NT2/D1 (cell line): ENCODE data around the gene MAVS.

Experiments
- DNase-seq: peaks from one replicate; pipeline ENCODE4 v3.0.0-alpha.2; 2011; ENCODE audit warnings: low read depth, low spot score
- H3K27me3 ChIP-seq: 2 replicates; pipeline ENCODE4 v1.6.0; 2011; ENCODE audit warnings: mild to moderate bottlenecking; ENCODE audit not compliant: insufficient read length, insufficient read depth
- H3K36me3 ChIP-seq: 2 replicates; pipeline ENCODE4 v1.6.1; 2011; ENCODE audit warnings: mild to moderate bottlenecking, low read length, mixed read lengths; ENCODE audit not compliant: insufficient read depth, insufficient read length
- H3K4me1 ChIP-seq: 2 replicates; pipeline ENCODE4 v1.5.1; 2011; ENCODE audit not compliant: insufficient read depth, insufficient read length
- H3K4me3 ChIP-seq: 2 replicates; pipeline ENCODE4 v1.5.1; 2011; ENCODE audit warnings: low read depth; ENCODE audit not compliant: insufficient read length
- H3K9ac ChIP-seq: 2 replicates; pipeline ENCODE4 v1.6.0; 2011; ENCODE audit warnings: low read depth; ENCODE audit not compliant: insufficient read length
- H3K9me3 ChIP-seq: 2 replicates; pipeline ENCODE4 v1.5.1; 2011; ENCODE audit warnings: mild to moderate bottlenecking, low read length; ENCODE audit not compliant: insufficient read depth
- SUZ12 ChIP-seq: IDR thresholded peaks from 2 replicates; pipeline ENCODE4 v1.6.1; 2011; ENCODE audit not compliant: insufficient read length, insufficient read depth; ENCODE audit errors: extremely low read depth
- YY1 ChIP-seq: IDR thresholded peaks from 2 replicates; pipeline ENCODE4 v1.6.1; 2011; ENCODE audit not compliant: insufficient read length, insufficient read depth
- ZNF274 ChIP-seq: IDR thresholded peaks from 2 replicates; pipeline ENCODE4 v1.6.1; 2011; ENCODE audit warnings: mild to moderate bottlenecking, low read depth, low read length

MAVS gene

DNA sequence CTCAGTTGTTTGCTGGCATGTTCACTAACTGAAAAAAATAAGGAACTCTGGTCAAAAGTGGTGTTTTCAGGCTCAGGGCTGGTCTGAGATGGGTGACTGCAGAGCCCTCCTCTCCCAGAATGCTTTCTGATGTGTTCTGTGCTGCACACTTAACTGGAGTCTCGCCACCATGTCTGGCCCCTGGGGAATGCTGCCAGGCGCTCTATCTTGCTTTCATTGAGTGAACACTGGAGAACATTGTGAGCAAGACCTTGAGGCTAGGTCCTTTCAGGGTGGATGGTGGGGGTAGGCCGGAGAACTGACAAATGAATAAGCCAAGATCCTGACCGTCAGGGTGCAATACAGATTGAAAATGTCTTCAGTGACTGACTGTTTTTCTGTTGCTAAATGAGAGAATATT is 62.0 kb downstream of the MAVS start:
- H3K9me3 ChIP-seq: no peaks in the 10 kb centered on the region
- no peak overlapping the region for H3K9ac ChIP-seq
- H3K4me3 ChIP-seq: no peak overlapping the region
- no peaks in the 10 kb centered on the region for H3K27me3 ChIP-seq
- no peak for DNase-seq
- H3K4me1 ChIP-seq: no peaks in the 10 kb centered on the region
- TF ChIP-seq SUZ12 (no peak), YY1 (no peak), ZNF274 (no peak)
- H3K36me3 ChIP-seq: peaks cover 56% of the 10 kb centered on the region

DNA sequence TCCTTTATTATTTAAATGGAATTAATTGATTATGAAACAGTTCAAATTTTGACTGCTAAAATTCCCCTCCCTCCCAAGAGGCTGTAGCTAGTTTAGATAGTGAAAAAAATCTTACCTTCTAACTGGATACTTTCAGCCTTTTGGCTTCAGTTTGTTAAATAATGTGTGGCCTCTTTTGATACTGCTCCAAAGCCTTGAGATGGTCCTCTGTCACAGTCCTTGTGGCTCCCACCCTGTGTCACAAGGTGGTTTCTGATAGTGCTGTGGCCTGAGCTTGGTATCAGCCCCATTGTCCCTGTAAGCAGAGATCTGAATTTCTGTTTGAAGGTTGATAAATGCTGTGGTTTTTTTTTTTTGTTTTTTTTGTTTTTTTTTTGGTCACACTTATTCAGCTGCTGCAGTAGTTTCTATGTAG is 63.3 kb downstream of the MAVS start:
- TF ChIP-seq SUZ12 (no peak), YY1 (no peak), ZNF274 (no peak)
- H3K4me3 ChIP-seq: no peak overlapping the region
- H3K36me3 ChIP-seq: peaks cover 67% of the 10 kb centered on the region
- no peaks in the 10 kb centered on the region for H3K9me3 ChIP-seq
- no peaks in the 10 kb centered on the region for H3K4me1 ChIP-seq
- no peaks in the 10 kb centered on the region for H3K27me3 ChIP-seq
- DNase-seq: no peak
- no peak overlapping the region for H3K9ac ChIP-seq

DNA sequence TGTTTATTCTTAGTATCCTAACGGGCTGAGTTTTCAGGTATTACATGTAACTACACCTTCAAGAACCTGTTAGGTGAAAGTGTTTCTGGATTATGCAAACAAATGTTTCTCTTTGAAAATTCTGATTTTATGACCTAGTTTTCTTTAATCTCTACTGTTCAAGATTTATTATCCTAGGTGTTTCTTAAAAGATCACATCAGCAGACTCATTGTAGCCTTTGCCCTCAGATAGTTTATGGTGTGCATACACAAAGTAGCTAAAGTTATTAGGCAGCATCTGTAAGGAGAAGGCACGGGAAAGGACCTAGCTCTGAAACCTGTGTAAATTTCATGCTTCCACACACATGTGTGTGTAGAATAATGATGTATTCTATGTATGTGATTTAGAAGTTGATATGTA is 64.2 kb downstream of the MAVS start:
- H3K9me3 ChIP-seq: no peaks in the 10 kb centered on the region
- H3K9ac ChIP-seq: no peak overlapping the region
- peaks cover 68% of the 10 kb centered on the region for H3K36me3 ChIP-seq

GRCh38 chr20:3911956-3912355 is 65.3 kb downstream of the MAVS start:
- H3K36me3 ChIP-seq: peaks cover 74% of the 10 kb centered on the region
- no peaks in the 10 kb centered on the region for H3K4me1 ChIP-seq
- TF ChIP-seq SUZ12: no peak
- no peak for TF ChIP-seq YY1
- TF ChIP-seq ZNF274: no peak
- no peaks in the 10 kb centered on the region for H3K27me3 ChIP-seq
- no peaks in the 10 kb centered on the region for H3K9me3 ChIP-seq
- H3K9ac ChIP-seq: no peak overlapping the region
- no peak overlapping the region for H3K4me3 ChIP-seq
- DNase-seq: no peak

More for the DNA sequence above, 64.2 kb downstream of the MAVS start:
- DNase-seq: no peak
- H3K27me3 ChIP-seq: no peaks in the 10 kb centered on the region
- TF ChIP-seq ZNF274 (no peak), SUZ12 (no peak), YY1 (no peak)
- no peak overlapping the region for H3K4me3 ChIP-seq
- H3K4me1 ChIP-seq: no peaks in the 10 kb centered on the region

DNA sequence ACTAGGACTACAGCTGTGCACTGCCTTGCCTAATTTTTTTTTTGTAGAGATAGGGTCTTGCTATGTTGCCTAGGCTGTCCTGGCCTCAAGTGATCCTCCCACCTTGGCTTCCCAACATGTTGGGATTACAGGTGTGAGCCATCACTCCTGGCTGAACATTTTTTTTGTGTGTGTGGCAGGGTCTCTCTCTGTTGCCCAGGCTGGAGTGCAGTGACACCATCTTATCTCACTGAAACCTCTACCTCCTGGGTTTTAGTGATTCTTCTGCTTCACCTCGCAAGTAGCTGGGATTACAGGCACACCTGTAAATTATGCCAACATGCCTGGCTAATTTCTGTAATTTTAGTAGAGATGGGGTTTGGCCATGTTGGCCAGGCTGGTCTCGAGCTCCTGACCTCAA is 67.8 kb downstream of the MAVS start:
- Histone ChIP-seq H3K4me1 (no peaks in the 10 kb centered on the region), H3K36me3 (peaks cover 74% of the 10 kb centered on the region)

DNA sequence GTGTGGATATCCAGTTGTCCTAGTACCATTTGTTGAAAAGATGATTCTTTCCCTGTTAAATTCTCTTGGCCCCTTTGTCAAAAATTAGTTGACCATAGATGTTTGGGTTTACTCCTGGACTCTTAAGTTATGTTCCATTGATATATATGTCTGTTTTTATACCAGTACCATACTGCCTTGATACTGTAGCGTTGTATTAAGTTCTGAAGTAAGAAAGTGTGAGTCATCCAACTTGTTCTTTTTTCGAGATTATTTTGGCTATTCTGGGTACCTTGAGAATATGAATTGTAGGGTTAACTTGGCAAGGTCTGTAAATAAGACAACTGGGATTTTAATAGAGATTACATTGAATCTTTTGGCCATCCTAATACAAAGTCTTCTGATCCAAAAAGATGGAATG is 69.1 kb downstream of the MAVS start:
- H3K4me1 ChIP-seq: no peaks in the 10 kb centered on the region
- TF ChIP-seq ZNF274 (no peak), SUZ12 (no peak), YY1 (no peak)

More for the DNA sequence above, 67.8 kb downstream of the MAVS start:
- Histone ChIP-seq H3K27me3 (no peaks in the 10 kb centered on the region), H3K9me3 (no peaks in the 10 kb centered on the region), H3K9ac (no peak overlapping the region), H3K4me3 (no peak overlapping the region)
- DNase-seq: no peak
- no peak for TF ChIP-seq ZNF274
- no peak for TF ChIP-seq SUZ12
- TF ChIP-seq YY1: no peak

GRCh38 chr20:3916364-3916763 is 69.7 kb downstream of the MAVS start:
- H3K27me3 ChIP-seq: no peaks in the 10 kb centered on the region
- DNase-seq: no peak
- H3K9ac ChIP-seq: no peak overlapping the region
- peaks cover 62% of the 10 kb centered on the region for H3K36me3 ChIP-seq
- no peaks in the 10 kb centered on the region for H3K9me3 ChIP-seq
- H3K4me3 ChIP-seq: no peak overlapping the region
- H3K4me1 ChIP-seq: no peaks in the 10 kb centered on the region
- TF ChIP-seq SUZ12 (no peak), YY1 (no peak), ZNF274 (no peak)

More for the DNA sequence above, 69.1 kb downstream of the MAVS start:
- Histone ChIP-seq H3K9ac (no peak overlapping the region), H3K36me3 (peaks cover 67% of the 10 kb centered on the region), H3K27me3 (no peaks in the 10 kb centered on the region), H3K4me3 (no peak overlapping the region), H3K9me3 (no peaks in the 10 kb centered on the region)
- DNase-seq: no peak

- H3K4me1 ChIP-seq: peaks cover 4% of the 10 kb centered on the region
- no peak overlapping the region for H3K9ac ChIP-seq
- TF ChIP-seq YY1 (no peak), SUZ12 (no peak), ZNF274 (no peak)
- no peak for DNase-seq
- H3K9me3 ChIP-seq: no peaks in the 10 kb centered on the region
- no peak overlapping the region for H3K4me3 ChIP-seq
- no peaks in the 10 kb centered on the region for H3K27me3 ChIP-seq
- peaks cover 64% of the 10 kb centered on the region for H3K36me3 ChIP-seq
Measured at GRCh38 chr20:3919352-3919751, 72.7 kb downstream of the MAVS start.
